DMS153 treated with DMSO at 0.1 percent for 48 hours (cell line): ENCODE data around the gene FYN.

Source experiments
- DNase-seq: peaks from one replicate; lab custom pipeline; 2025; ENCODE audit not compliant: unreplicated experiment; lab: John Stamatoyannopoulos, UW

The FYN gene

DNA sequence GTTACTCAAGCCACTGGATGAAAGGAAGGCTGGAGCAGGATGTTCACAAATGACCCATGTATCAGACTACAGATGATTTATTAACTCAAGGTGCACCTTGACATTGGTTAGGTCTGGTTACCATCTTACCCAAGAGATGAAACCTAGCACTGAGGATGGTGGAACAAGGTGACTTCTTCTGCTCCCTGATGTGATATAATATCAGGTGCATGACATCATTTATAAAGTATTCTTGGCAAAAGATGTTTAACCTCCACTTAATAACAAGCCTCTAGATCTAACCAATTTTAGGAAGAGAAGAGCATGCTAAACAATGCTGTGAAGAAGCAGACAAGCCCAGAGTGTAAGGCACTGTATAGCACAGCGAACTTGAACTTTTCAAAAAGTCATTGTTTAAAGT, 100.9 kb downstream of the FYN start:
- DNase-seq: no peak

DNA sequence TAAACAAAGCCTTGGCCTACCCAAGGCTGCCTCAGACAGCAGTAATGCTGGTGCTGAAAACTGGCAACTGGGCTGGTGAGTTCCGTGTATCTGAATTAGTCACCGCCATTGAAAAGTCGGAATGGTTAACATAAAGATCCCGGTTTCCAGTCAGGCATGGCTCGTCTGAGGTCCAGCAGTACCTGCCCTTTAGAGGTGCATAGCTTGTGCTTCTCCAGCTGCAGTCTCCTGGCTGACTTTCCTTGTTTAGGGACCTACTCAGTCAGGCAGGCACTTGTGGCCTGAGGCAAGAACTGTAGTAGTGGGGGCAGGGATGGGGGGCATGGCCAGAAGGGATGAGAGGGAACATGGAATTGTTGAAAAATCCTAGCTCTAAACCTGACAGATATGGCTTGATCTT, 101.6 kb downstream of the FYN start:
- no peak for DNase-seq

DNA sequence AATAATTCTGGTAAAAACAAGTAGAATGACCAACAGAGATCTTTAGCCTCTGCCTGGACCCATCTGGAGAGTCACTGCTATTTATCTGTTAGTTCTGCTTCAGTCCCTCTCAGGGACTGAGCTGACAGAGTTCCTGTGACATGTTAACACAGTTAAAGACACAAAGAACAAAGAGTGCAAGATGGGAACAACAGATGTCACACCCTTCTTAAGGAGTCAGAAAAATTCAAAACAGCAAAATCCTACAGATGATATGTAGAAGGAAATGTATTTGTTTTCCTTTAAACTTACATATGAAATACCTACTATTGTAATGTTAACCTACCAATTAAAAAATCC, 102.2 kb downstream of the FYN start:
- DNase-seq: no peak

DNA sequence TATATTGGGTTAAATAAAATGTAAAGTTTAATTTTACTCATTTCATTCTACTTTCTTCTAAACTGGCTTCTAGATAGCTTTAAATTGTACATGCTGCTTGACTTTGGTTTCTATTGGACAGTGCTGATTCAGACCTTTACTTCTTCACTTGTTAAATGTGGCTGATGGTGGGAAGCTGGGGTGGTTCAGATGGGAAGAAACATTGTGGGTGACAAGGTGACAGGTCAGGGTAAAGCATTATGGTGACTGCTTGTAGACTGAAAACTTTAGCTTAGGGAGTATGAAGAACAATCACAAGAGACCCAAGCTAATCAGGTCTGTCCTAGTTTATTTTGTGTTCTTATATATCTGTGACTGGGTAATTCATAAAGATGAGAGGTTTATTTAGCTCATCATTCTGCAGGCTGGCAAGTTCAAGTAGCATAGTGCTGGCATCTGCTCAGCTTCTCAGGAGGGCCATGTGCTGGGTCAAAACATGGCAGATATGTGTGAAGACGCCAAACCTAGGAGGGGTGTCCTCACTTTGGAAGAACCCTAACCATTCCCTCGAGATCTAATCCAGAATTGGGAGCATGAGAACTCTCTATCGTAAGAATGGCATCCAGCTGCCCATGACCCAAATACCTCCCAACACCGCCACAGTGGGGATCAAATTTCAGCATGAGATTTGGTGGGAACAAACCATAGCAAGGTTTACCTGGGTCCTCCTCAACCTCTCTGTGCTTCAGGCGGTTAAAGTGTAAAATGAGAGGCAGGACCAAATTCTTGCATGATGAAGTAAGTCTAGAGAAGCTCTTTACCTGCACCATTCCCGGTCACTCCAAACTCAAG, 102.8 kb downstream of the FYN start:
- DNase-seq: no peak

DNA sequence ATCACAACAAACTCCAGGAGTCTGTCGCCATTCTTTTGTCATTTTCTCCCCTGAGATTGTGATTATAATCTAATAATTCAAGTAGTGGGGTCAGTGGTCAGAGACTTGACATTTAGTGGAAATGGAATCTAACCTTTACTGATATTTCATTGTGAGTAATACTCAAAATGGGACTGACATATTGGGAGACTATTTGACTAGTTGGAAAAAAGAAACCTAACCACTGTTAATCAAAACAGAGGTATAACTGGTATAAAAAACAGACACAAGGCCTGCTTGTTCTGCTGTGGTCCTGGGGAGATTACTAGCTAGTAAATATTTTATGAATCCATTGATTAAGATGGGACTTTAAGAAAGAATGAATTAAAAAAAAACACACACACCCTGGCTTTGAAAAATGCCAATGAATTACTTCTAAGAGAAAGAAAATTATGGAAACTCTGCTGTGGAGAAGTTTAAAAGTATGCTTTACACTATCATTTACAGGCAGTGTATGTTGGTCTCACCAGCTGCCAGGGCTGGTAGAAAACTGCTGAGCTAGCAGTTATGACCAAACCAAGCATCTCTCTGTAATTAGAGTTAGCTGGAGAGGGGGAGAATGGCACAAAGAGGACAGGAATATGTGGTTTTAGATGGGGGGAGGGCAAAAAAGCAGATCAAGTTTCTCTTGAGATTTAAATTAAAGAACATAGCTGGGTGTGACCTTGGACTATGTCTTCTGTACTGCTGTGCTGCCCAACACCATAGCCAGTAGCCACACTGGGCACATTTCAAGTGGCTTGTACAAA, 103.7 kb downstream of the FYN start:
- DNase-seq: no peak

DNA sequence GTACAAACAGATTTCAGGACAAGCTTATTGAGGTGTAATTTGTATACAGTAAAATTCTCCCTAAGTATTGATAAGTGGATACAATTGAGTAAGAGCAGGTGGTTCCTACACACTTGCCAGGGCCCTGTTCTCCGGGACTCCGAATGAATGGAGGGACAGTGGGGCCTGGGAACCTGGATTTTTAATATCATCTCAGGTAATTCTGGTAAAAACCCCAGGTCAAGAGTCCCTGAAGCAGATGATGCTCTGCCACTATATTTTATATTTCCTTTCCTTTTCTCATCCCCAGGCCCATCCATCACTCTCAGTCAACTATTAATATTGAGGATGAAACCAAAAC, 104.9 kb downstream of the FYN start:
- DNase-seq: no peak

DNA sequence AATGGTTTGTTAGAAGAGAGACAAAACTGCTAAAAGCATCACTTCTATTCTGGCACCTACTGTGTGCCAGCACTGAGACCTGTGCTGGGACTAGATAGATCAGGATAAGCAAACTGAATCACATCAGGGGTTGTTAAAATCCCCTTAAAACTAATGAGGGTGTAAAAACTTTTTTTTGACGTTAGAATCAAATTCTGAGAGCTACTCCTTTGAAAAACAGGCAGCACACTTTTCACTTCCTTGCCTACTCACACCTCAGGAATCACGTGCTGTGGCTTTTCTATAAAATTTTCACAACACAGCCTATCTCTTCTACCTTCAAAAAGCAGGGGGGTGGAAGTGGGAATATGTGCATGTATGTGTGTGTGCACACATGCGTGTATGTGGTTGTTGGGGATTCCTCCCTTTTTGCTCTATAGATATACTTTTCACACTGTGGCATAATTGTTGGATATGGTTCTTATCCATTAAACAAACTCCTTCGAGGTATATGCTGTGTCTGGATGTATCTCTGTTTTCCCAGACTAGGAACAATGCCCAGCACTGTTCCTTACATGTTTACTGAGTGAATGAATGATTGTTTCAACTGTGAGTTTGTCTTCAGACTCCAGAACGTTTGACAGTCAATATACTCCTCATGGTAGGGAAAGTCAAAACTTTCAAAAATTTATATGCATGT, 105.4 kb downstream of the FYN start:
- no peak for DNase-seq

DNA sequence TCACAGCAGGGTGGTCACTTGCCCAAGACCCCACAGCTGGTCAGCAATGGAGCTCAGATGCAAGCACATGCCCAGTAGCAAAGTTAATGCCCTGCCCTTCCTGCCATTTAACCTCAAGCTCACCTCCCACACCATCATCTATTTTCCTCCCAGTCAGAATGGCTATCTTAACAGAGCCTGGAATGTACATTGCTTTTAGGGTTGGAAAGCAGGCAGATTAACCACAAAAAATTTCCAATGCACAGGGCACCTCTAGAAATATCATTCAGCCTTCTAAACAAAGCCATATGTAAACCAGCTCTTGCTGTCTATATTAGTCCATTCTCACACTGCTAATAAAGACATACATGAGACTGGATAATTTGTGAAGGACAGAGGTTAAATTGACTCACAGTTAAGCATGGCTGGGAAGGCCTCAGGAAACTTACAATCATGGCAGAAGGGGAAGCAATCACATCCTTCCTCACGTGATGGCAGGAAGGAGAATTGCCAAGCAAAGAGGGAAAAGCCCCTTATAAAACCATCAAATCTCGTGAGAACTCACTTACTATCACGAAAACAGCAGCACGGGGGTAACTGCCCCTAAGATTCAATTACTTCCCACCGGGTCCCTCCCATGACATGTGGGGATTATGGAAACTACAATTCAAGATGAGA, 106.9 kb downstream of the FYN start:
- DNase-seq: no peak

DNA sequence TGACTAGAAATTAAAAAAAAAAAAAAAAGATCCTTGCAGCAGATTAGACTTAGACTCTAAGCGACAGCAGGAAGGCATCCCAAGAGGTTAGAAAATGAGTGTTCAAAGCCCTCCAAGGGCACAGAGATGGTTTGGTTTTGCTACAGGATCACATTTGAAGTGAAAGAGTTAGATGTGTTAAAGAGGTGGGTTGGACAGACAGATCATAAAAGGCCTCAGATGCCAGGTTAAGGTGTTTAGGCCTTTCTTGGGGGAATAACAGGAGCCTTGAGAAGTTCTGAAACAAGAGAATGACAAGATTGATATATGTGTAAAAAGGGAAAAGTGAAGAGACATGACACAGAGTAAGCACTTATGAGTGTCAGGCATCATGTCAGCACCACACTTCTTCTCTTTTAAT, 107.5 kb downstream of the FYN start:
- DNase-seq: no peak

DNA sequence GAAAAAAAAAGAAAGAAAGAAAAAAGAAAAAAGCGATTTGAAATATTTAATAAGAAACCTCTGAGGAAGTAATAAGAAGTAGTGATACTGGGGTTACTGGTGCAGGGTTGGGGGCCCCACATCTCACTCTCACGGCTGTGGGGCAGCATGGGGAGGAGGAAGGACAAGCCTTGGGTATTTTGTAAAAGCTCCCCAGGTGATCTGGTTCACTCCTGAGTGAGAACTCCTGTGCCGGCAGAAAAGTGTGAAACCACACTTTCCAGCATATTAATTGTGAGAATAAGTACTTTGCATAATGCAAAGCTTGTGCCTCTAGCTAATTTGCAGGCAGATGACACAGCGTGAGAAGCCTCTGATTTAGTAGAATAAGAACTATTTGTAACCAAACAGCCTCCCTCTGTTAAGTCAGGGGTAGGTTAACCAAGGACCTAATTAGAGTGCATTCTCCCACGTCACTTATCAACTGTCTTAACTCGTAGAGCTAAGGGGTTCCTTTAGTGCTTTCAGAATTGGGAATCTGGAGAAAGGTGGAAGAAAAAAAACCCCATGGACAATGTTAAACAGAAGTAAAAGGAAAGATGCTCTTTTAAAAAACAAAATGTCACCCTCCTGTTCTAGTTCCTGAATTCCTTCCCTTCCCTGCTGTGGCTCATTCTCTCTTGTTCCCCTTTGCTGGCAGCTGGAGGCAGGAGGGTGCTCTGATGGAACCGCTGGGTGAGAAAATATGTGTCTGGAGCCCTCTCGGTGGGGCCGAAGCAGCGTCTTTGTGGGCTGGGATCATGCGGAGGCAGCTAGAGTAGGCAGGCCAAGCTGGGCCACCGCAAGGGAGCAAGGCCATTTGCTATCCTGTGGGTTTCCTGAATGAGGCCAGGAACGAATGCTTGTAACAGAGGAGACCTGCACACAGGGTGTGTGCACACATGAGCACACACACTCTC, 108.7 kb downstream of the FYN start:
- no peak for DNase-seq

DNA sequence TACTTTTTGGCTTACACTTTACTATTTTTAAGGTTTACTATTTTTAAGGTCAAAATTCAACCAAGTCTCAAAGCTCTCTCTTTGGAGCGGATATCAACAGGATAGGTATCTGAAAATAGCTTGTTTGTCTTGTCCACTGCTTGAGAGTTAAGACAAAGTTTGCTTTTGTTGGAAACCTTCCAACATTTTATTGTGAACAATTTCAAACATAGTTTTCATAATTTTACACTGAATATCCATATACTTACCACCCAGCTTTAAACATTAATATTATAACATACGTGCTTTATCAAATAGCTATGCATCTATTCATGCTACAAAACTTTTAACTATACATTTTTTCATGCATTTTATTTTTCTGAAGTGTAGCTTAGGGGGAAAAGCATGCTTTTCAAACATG, 109.9 kb downstream of the FYN start:
- DNase-seq: no peak

DNA sequence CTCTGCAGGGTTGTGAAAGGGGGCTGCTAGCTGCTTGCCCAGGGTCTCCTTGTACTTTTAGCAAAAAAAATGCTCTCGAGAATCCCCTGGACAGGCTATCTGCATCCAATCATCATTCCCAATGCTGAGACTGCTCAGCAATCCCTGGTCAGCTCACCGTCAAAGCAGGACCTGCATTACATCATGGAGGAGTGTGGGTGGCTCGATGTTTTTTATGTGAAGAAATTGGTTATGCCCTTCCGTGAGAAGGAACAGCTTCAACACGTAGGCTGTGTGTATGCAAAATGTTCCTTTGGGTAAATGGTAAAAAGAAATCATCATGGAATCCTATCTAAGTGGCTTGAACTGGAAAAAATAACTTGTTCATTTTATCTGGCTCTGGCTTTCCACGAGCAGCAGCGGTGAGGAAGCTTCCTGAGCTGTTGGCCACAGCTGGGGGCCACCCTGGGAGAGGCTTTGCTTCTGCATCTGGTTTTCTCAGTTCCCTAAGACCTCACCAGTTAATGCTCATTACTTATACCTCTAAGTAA, 111.4 kb downstream of the FYN start:
- no peak for DNase-seq

DNA sequence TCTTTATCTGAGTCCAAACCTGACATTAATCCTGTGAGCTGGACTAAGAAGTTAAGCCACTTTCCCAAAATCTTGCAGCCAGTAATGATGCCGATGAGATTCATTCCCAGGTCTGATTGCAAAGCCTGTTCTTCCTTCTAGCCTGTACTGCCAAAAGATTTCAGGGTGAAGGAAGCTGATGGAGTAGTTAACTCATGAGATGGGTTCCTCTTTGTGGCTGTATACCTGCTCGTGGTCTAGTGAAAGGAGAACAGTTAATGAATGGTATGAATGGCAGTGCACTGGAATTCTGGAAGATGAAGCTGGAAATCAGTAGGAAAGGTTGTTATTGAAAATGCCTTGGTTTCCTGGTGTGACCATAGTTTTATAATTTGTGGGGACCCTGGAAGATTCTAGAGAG, 112.0 kb downstream of the FYN start:
- no peak for DNase-seq

DNA sequence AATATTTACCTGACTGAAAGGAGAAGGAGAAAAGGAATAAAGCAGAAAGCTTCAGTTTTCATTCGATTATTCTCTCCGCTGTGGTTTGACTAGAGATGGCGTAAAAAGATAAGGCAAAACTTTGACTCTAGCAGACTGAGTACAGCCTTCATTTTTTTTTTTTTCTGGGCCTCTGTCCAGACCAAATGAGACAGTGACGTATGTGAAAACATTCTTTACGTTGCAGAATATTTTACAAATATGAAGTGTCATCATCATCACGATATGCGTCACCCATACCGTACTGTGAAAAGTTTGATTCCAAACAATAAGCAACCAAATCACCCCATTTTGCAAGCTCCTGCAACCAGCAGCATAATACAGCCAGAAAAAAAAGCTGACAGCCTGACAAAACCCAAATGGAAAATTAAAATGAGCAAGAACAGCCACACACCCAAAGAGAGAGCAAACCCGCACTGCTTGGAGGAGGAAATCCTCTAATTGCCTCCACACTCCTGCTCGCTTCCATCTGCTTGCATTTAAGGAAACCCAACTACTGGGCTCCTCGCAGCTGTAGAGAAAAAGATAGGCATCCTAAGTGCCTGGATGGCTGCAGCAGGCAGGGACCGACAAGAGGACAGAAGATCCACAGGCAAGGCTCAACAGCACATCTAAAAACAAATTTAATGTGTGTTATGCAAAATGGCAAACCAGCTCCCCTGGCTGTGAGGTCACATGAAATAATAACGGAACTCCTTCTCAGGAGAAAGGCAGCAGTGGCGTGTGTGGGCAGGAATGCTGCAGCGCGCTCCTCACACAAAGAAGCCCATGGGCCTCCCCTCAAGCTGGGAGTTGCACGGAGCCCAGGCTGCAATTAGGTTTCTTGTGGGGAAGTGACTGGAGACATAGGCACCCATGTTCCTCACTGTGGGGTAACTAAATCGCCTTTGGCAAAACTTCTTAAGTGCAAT, 113.1 kb downstream of the FYN start:
- DNase-seq: no peak

DNA sequence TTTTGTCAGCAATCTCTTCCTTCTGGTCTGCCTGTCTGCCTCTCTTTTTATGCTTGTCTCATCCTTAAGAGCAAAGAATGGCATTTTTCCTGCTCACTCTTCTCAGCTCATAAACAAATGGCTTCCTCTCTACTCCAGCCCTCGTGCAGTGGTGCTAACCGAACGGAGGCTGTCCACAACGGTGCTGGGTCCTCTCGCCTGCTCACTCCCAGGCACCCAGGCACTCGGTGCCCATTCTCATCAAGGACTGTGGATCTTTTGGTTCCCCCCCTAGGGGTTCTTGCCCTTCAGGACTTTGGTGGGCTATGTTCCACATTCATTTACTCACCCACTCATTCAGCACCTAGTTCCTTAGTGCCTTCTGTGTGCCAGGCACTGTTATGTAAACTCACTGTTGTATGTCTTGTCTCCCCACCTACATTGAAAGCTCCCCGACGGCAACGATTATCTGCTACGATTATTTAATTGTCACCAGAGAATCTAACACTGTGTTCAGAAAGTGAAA, 113.9 kb downstream of the FYN start:
- DNase-seq: no peak

DNA sequence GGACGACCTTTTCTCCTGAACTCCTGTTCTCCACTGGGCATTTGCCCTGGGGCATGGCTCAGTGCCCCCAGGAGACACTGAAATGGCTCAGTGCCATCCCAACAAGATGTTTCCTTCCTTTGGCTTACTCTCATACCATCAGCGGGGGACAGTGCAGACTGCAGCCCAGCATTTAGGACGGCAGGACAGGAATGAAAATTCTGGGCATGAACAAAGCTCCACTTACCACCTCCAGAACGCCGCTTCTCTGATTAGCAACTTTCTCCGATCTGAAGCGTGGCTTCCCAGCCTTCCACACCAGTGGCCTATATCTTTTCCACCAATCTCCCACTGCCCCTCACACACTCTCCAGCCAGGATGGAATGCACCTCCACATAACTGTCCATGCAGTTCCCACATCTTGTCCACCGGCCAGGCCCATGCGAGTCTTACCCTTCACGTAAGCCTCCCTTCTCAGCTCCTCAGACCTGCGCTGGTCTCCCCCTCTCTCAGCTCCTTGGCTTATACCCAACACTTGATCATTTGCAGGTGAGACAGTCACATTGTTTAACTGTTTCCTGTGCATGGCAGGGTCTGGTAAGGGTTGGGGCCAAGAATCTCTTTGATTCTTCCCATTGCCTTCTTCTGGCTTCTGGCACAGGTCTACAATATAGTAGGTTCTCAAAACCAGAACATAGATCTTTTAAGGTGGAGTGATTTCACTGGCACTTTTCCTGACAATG, 114.5 kb downstream of the FYN start:
- DNase-seq: no peak

DNA sequence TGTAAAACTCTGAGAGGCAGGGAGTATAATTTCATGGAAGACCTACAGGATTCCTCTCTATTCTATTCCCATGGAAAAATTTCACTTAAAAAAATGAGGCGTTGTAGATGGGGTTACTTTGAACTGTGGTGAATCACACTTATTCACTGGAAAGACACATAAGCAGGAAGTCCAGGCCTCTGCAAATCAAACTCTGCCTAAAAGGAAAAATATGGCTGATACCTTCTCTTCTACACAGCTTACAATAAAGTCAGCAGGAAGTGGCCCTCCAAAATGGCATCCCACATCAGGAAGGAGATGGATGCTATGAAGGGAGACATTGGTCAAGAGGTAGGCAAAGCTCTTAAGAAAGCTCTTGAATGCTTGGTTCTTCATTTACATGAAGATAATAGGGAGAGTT, 115.9 kb downstream of the FYN start:
- no peak for DNase-seq

DNA sequence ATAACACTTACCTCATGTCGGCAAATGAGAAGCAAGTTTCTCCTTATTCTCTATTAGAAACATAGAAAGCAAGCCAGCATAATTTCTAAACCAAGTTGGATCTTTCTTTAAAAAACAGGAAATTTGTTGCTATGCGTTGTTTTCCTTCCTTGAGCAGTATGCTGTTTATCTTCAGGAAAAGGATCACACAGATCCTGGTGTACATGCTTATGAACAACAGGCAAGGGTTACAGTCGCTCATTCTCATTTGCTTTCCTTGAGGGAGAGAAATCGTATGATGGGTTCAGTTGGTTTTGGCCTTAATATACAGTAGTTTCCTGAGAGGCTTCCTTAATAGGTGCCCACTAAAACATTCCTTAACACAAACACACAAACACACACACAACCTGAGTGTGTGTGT, 118.8 kb downstream of the FYN start:
- no peak for DNase-seq
